ENCODE measurements around the gene CENPT.
A peak's percentile ranks its signal among the peaks of the same experiment; 100 is the strongest.
"Not testable (repeated sequence)": the region's sequence is repeated elsewhere in the genome, so short reads cannot be mapped to it uniquely, and the experiment has no call there.

Gene CENPT

GRCh38 chr16:67873435-67874370 lies 26.2 kb upstream of the CENPT start:
- no peak for DNase-seq

GRCh38 chr16:67872631-67873434 lies 25.3 kb upstream of the CENPT start, which contains the start of gene EDC4:
Gene EDC4 (plus strand): TSS chr16:67873052. CDS start chr16:67873262, 210 bp downstream.
- peak; percentile 3 for DNase-seq

- DNase-seq = no peak
These were observed 24.7 kb upstream of the CENPT start for GRCh38 chr16:67872131-67872630.

- DNase-seq = no peak
These were observed 23.8 kb upstream of the CENPT start for GRCh38 chr16:67871256-67871655.

GRCh38 chr16:67869653-67870052 lies 22.2 kb upstream of the CENPT start:
- DNase-seq = no peak

GRCh38 chr16:67868290-67868689 lies 20.8 kb upstream of the CENPT start:
- no peak for DNase-seq

- DNase-seq = no peak
These were observed 17.8 kb upstream of the CENPT start for GRCh38 chr16:67865318-67865717.

- DNase-seq = no peak
These were observed 17.1 kb upstream of the CENPT start for GRCh38 chr16:67864594-67864993.

GRCh38 chr16:67864044-67864443 lies 16.6 kb upstream of the CENPT start:
- not testable (repeated sequence) for DNase-seq

GRCh38 chr16:67862623-67863583 lies 15.4 kb upstream of the CENPT start:
- DNase-seq = no peak

- DNase-seq = no peak
These were observed 14.4 kb upstream of the CENPT start for GRCh38 chr16:67861877-67862276.

GRCh38 chr16:67860589-67861398 lies 13.3 kb upstream of the CENPT start:
- no peak for DNase-seq

GRCh38 chr16:67858500-67858899 lies 11.0 kb upstream of the CENPT start:
- no peak for DNase-seq

- no peak for DNase-seq
These were observed 10.2 kb upstream of the CENPT start for GRCh38 chr16:67857547-67858233.

- no peak for DNase-seq
These were observed 9.5 kb upstream of the CENPT start for GRCh38 chr16:67856927-67857546.

GRCh38 chr16:67855789-67856188 lies 8.3 kb upstream of the CENPT start:
- no peak for DNase-seq

- no peak for DNase-seq
These were observed 6.2 kb upstream of the CENPT start for GRCh38 chr16:67853670-67854069.

- DNase-seq = no peak
These were observed 625 bp upstream of the CENPT start for GRCh38 chr16:67848118-67848517.

- DNase-seq = peak; percentile 86
These were observed 1.0 kb downstream of the CENPT start, which contains the start of gene NUTF2 for GRCh38 chr16:67846320-67847063. Gene NUTF2 (plus strand): TSS chr16:67846933. CDS start chr16:67865131, 18,198 bp downstream.

- no peak for DNase-seq
These were observed 1.5 kb downstream of the CENPT start for GRCh38 chr16:67846063-67846319.

All from NCI-H1694 treated with DMSO at 0.1 percent for 48 hours (cell line).